Urinary bladder (tissue), 4 donors: ENCODE data around the gene PAPPA. TPM values are rescaled to one million over a fixed set of nuclear protein-coding genes. Genes with fewer than 3 reads are reported as not detected.

Experiments used
- DNase-seq: peaks from one replicate; pipeline ENCODE4 v3.0.0-alpha.2; 2015; ENCODE audit errors: extremely low spot score
- H3K27ac ChIP-seq: one replicate; pipeline ENCODE4 v1.5.1; 2013; ENCODE audit warnings: low read depth, mild to moderate bottlenecking, moderate library complexity
- H3K36me3 ChIP-seq: one replicate; pipeline ENCODE4 v1.6.1; 2013; ENCODE audit warnings: mild to moderate bottlenecking, moderate library complexity; ENCODE audit not compliant: insufficient read depth
- H3K4me1 ChIP-seq: one replicate; pipeline ENCODE4 v1.6.1; 2013; ENCODE audit warnings: mild to moderate bottlenecking, moderate library complexity; ENCODE audit not compliant: insufficient read depth
- H3K4me3 ChIP-seq: one replicate; pipeline ENCODE4 v1.5.1; 2013; ENCODE audit warnings: low read depth, low read length
- WGBS: extraction: QIAGEN DNeasy Blood & Tissue Kit; methylation state at CpG from one replicate; pipeline ENCODE4 v1.1.7; 2013; 5-methylcytosine and 5-hydroxymethylcytosine counted together
- polyA plus RNA-seq: library from polyadenylated mRNA; stranded (reverse); fragments of 200-250 nt; gene quantifications from one replicate; pipeline ENCODE4 v1.2.3, GENCODE V29; 2013
- total RNA-seq: library from RNA; depleted of rRNA; stranded (reverse); fragments of >200 nt; gene quantifications from one replicate; pipeline ENCODE4 v1.2.3, GENCODE V29; 2014
- donor health status: healthy with polysubstance abuse.
- donor health status: healthy.

The PAPPA gene
- total and polyA plus RNA-seq, 2 donors = 4.2 to 5.9 TPM

- no peaks in the 10 kb centered on the region for H3K4me1 ChIP-seq
- WGBS = 12% methylated on average over 9 of the region's 9 CpGs
- H3K36me3 ChIP-seq = no peaks in the 10 kb centered on the region
- H3K4me3 ChIP-seq = no peak overlapping the region
- DNase-seq = peak; percentile 76
- H3K27ac ChIP-seq = no peak overlapping the region
These were observed 211.5 kb downstream of the PAPPA start for GRCh38 chr9:116365056-116365471.

- no peak for DNase-seq
- no peaks in the 10 kb centered on the region for H3K36me3 ChIP-seq
- no peak overlapping the region for H3K27ac ChIP-seq
- WGBS = 96% methylated on average over 1 of the region's 1 CpG
- no peaks in the 10 kb centered on the region for H3K4me1 ChIP-seq
- no peak overlapping the region for H3K4me3 ChIP-seq
These were observed 212.7 kb downstream of the PAPPA start for GRCh38 chr9:116366241-116366640.

GRCh38 chr9:116368680-116369079, 215.1 kb downstream of the PAPPA start:
- no peaks in the 10 kb centered on the region for H3K36me3 ChIP-seq
- no peak overlapping the region for H3K27ac ChIP-seq
- H3K4me1 ChIP-seq = no peaks in the 10 kb centered on the region
- DNase-seq = no peak
- no peak overlapping the region for H3K4me3 ChIP-seq
- 95% methylated on average over 9 of the region's 9 CpGs for WGBS

GRCh38 chr9:116369706-116370105, 216.1 kb downstream of the PAPPA start:
- Histone ChIP-seq H3K27ac (no peak overlapping the region), H3K4me3 (no peak overlapping the region), H3K4me1 (no peaks in the 10 kb centered on the region), H3K36me3 (no peaks in the 10 kb centered on the region)
- 81% methylated on average over 5 of the region's 5 CpGs for WGBS
- DNase-seq = no peak

- H3K4me3 ChIP-seq = no peak overlapping the region
- H3K27ac ChIP-seq = no peak overlapping the region
- no peaks in the 10 kb centered on the region for H3K36me3 ChIP-seq
- no peaks in the 10 kb centered on the region for H3K4me1 ChIP-seq
- WGBS = 77% methylated on average over 4 of the region's 4 CpGs
- DNase-seq = no peak
These were observed 217.0 kb downstream of the PAPPA start for GRCh38 chr9:116370556-116370955.

GRCh38 chr9:116372081-116372673, 218.6 kb downstream of the PAPPA start:
- DNase-seq = no peak
- Histone ChIP-seq H3K27ac (no peak overlapping the region), H3K36me3 (no peaks in the 10 kb centered on the region), H3K4me3 (no peak overlapping the region), H3K4me1 (no peaks in the 10 kb centered on the region)

GRCh38 chr9:116372786-116373185, 219.2 kb downstream of the PAPPA start:
- H3K27ac ChIP-seq = no peak overlapping the region
- H3K36me3 ChIP-seq = no peaks in the 10 kb centered on the region
- no peak overlapping the region for H3K4me3 ChIP-seq
- DNase-seq = no peak
- WGBS = 86% methylated on average over 4 of the region's 4 CpGs
- H3K4me1 ChIP-seq = no peaks in the 10 kb centered on the region

GRCh38 chr9:116377179-116377798, 223.7 kb downstream of the PAPPA start:
- no peak for DNase-seq
- H3K27ac ChIP-seq = no peak overlapping the region
- WGBS = 70% methylated on average over 8 of the region's 8 CpGs

GRCh38 chr9:116378873-116379272, 225.3 kb downstream of the PAPPA start:
- Histone ChIP-seq H3K36me3 (no peaks in the 10 kb centered on the region), H3K27ac (no peak overlapping the region), H3K4me1 (no peaks in the 10 kb centered on the region), H3K4me3 (no peak overlapping the region)
- no peak for DNase-seq
- 98% methylated on average over 2 of the region's 2 CpGs for WGBS

More at GRCh38 chr9:116377179-116377798, 223.7 kb downstream of the PAPPA start:
- no peak overlapping the region for H3K4me3 ChIP-seq
- H3K36me3 ChIP-seq = no peaks in the 10 kb centered on the region
- H3K4me1 ChIP-seq = no peaks in the 10 kb centered on the region

GRCh38 chr9:116379821-116380220, 226.2 kb downstream of the PAPPA start:
- DNase-seq = no peak
- Histone ChIP-seq H3K4me3 (no peak overlapping the region), H3K4me1 (no peaks in the 10 kb centered on the region), H3K36me3 (no peaks in the 10 kb centered on the region), H3K27ac (no peak overlapping the region)
- 78% methylated on average over 2 of the region's 2 CpGs for WGBS

GRCh38 chr9:116380496-116380995, 227.0 kb downstream of the PAPPA start:
- H3K27ac ChIP-seq = no peak overlapping the region
- H3K36me3 ChIP-seq = no peaks in the 10 kb centered on the region
- no peak overlapping the region for H3K4me3 ChIP-seq
- no peaks in the 10 kb centered on the region for H3K4me1 ChIP-seq
- no peak for DNase-seq

- Histone ChIP-seq H3K27ac (no peak overlapping the region), H3K4me1 (no peaks in the 10 kb centered on the region), H3K4me3 (no peak overlapping the region), H3K36me3 (no peaks in the 10 kb centered on the region)
- DNase-seq = no peak
- WGBS = 88% methylated on average over 2 of the region's 2 CpGs
These were observed 227.8 kb downstream of the PAPPA start for GRCh38 chr9:116381350-116381749.

GRCh38 chr9:116382053-116382452, 228.5 kb downstream of the PAPPA start:
- DNase-seq = no peak
- Histone ChIP-seq H3K4me1 (no peaks in the 10 kb centered on the region), H3K4me3 (no peak overlapping the region), H3K36me3 (no peaks in the 10 kb centered on the region), H3K27ac (no peak overlapping the region)
- 70% methylated on average over 4 of the region's 4 CpGs for WGBS

- H3K36me3 ChIP-seq = no peaks in the 10 kb centered on the region
- 67% methylated on average over 5 of the region's 5 CpGs for WGBS
These were observed 229.5 kb downstream of the PAPPA start for GRCh38 chr9:116383133-116383532.

More at GRCh38 chr9:116383133-116383532, 229.5 kb downstream of the PAPPA start:
- Histone ChIP-seq H3K27ac (no peak overlapping the region), H3K4me1 (no peaks in the 10 kb centered on the region), H3K4me3 (no peak overlapping the region)
- no peak for DNase-seq
